Peyer's patch (tissue), 4 donors: Measurements from ENCODE around the gene MECP2.
A peak's percentile ranks its signal among the peaks of the same experiment; 100 is the strongest.

Experiments used
- POLR2A ChIP-seq, 2 donors: fragments of 450-650 bp; IDR thresholded peaks; one replicate each; pipeline ENCODE4 v1.5.1; 2017; ENCODE audit warnings: antibody characterized with exemption in 2 of 2, mild to moderate bottlenecking in 2 of 2, moderate library complexity in 2 of 2
- TF ChIP-seq, protein P1 (sequence below), 6 experiments: fragments of 450-650 bp in 4 of 6; fragments of 200-600 bp in 2 of 6; sonication (generic) in 1 of 6; IDR thresholded peaks; one replicate each; pipeline ENCODE4 v1.5.1; 2017 to 2019; ENCODE audit warnings: antibody characterized with exemption in 6 of 6, mild to moderate bottlenecking in 3 of 6, moderate library complexity in 1 of 6

DNA sequence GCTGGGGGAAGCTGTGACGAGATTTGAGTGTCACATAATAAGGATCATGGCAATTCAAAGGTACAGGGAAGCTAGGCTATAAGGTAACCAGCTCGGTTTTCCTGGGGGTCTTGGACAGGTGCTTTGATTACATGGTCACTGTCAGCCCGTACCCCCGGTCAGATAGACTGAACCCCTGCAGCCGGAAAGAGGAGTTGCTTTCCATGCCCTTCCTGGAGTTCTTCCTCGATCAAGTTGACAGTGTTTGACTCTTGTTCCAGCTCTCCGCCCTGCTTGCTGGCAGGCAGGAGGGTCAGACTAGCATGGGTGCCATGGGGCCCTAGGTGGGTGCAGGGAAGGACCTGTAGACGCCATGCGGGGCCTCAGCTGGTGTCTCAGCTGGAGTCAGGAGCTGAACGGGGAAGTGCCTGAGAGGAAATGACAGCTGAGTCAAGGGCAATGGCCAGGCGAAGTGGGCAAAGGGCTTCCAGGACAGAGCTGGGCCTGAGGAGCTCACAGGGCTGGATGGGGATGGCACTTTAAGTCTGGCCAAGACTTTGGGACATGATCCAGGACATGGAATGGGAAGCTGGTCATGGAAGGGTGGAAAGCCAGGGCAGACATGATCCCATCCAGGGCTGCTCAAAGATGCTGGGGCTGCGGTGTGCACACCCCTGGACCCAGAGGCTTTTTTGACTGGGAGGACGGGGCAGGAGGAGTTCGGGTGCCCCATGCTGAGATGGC lies 123.4 kb downstream of the MECP2 start:
- TF ChIP-seq, protein P1, sequence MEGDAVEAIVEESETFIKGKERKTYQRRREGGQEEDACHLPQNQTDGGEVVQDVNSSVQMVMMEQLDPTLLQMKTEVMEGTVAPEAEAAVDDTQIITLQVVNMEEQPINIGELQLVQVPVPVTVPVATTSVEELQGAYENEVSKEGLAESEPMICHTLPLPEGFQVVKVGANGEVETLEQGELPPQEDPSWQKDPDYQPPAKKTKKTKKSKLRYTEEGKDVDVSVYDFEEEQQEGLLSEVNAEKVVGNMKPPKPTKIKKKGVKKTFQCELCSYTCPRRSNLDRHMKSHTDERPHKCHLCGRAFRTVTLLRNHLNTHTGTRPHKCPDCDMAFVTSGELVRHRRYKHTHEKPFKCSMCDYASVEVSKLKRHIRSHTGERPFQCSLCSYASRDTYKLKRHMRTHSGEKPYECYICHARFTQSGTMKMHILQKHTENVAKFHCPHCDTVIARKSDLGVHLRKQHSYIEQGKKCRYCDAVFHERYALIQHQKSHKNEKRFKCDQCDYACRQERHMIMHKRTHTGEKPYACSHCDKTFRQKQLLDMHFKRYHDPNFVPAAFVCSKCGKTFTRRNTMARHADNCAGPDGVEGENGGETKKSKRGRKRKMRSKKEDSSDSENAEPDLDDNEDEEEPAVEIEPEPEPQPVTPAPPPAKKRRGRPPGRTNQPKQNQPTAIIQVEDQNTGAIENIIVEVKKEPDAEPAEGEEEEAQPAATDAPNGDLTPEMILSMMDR (IDR thresholded peaks at IDR 0.05), result no peak
- peak in 1 of 2 donors; percentile 24 for TF ChIP-seq POLR2A (IDR thresholded peaks at IDR 0.05)
